ENCODE measurements around the gene BMI1.

Gene BMI1

DNA sequence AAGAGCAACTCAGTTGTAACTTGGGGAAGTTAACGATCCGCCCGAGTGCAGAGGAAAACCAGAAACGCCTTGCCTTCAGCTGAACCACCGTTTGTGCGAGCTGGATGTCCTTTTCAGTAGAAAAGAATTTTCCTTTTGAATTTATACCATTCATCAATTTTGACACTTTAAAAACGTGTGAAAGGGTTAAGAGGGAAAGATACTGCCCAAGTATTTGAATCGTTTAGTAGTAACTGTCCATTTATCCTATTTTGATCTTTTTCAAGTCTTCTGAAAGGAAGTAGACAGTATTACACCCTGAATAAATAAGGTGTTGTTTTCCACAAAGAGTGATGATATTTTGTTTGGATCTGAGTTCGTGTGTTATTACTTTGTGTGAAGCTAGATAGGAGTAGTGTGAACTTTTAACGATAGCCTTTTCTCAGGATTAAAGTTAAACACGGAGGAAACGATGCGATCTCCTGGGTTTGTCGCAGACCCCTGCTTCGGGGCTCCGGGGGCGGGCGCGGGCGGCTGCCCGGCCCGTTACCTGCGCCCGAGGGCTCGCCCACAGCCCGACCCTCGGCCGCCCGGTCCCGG, 830 bp upstream of the BMI1 start:
- TF ChIP-seq, protein P1, sequence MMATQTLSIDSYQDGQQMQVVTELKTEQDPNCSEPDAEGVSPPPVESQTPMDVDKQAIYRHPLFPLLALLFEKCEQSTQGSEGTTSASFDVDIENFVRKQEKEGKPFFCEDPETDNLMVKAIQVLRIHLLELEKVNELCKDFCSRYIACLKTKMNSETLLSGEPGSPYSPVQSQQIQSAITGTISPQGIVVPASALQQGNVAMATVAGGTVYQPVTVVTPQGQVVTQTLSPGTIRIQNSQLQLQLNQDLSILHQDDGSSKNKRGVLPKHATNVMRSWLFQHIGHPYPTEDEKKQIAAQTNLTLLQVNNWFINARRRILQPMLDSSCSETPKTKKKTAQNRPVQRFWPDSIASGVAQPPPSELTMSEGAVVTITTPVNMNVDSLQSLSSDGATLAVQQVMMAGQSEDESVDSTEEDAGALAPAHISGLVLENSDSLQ (IDR thresholded peaks at IDR 0.05) = peak; percentile 55
- TF ChIP-seq LEF1 (IDR thresholded peaks at IDR 0.05; ENCODE audit: borderline replicate concordance) (no peak), ARNT (IDR thresholded peaks at IDR 0.05) (no peak), FOXA1 (IDR thresholded peaks at IDR 0.05) (no peak)
- no peak for DNase-seq (ENCODE audit: extremely low spot score)
- ChIA-PET POLR2A (interaction anchor here (0.9 to 1.8 kb wide), 2 partner anchors 114 to 117 kb away, joined by 3 to 7 read pairs; no protein-coding TSS in a partner anchor), CTCF (no interaction called here)

DNA sequence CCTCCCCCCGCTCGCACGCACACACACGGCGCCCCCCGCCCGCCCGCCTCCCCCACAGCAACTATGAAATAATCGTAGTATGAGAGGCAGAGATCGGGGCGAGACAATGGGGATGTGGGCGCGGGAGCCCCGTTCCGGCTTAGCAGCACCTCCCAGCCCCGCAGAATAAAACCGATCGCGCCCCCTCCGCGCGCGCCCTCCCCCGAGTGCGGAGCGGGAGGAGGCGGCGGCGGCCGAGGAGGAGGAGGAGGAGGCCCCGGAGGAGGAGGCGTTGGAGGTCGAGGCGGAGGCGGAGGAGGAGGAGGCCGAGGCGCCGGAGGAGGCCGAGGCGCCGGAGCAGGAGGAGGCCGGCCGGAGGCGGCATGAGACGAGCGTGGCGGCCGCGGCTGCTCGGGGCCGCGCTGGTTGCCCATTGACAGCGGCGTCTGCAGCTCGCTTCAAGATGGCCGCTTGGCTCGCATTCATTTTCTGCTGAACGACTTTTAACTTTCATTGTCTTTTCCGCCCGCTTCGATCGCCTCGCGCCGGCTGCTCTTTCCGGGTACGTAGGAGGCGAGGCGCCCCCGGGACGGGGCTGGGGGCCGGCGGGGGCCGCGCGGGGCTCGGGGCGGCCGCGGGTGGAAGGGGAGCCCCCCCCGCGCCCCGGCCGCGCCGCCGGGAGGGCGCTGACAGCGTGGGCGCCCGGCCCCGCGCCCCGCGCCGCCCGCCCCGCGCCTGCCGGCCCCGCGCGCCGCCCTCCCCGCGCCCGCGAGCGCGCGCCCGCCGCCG, 441 bp downstream of the BMI1 start:
- peak; percentile 56 for DNase-seq (ENCODE audit: extremely low spot score)
- POLR2A ChIA-PET = interaction anchor here (0.6 to 1.6 kb wide), 5 partner anchors 11 to 318 kb away, joined by 3 to 4 read pairs (median 3); partner anchors contain the start of gene DNAJC1
- CTCF ChIA-PET = no interaction called here
- TF ChIP-seq TARDBP (IDR thresholded peaks at IDR 0.05) = no peak
- TF ChIP-seq CTBP1 (IDR thresholded peaks at IDR 0.05; ENCODE audit: borderline replicate concordance) = 0 out of 2 replicates have a peak, but pooled peaks have one; percentile 8

DNA sequence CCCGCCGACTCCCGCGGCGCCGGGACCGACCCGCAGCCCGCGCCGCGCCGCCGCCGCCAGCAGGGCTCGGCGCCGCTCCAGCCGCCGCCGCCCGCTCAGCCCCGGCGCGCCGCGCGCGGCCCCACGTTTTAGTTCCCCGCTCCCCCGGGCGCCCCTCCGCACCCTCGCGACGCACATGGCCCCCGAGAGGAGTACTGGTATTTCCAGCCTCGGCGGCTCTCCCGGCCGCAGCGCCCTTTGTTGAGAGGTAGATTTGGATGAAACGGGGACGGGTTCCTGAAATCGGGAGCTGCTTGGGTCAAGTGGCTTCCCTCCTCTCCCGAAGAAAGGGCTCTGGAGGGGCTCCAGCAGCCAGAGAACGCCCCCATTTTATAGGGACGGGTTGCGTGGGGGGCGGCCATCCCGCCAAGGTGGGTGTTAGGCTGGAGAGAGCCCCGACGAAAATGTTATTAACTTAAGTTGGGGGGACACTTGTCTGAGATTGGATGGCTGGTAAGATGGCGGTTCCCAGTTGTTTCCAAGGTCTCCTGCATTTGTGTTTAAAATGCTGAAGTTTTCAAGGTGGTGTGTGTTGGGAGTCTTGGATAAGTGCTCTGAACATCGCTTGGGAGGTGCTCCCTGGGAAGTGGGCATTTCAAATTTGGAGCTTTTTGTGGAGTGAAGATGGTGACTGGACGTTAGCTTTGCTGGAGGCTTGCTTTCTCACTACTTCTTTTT, 1.2 kb downstream of the BMI1 start:
- peak; percentile 16 for DNase-seq (ENCODE audit: extremely low spot score)
- TF ChIP-seq LEF1 (IDR thresholded peaks at IDR 0.05; ENCODE audit: borderline replicate concordance) (no peak), SUZ12 (IDR thresholded peaks at IDR 0.05) (peak; percentile 71)
- ChIA-PET CTCF (no interaction called here), POLR2A (interaction anchor here (0.8 to 1.7 kb wide), 5 partner anchors 17 to 334 kb away, joined by 3 to 7 read pairs (median 4); no protein-coding TSS in a partner anchor)

GRCh38 chr10:22322641-22323160, 1.8 kb downstream of the BMI1 start:
- CTCF ChIA-PET = no interaction called here
- TF ChIP-seq ZNF384 (IDR thresholded peaks at IDR 0.05) = no peak
- peak; percentile 12; the same call in 1 of the 2 replicates for TF ChIP-seq CTBP1 (IDR thresholded peaks at IDR 0.05; ENCODE audit: borderline replicate concordance)
- TF ChIP-seq, protein P1 (IDR thresholded peaks at IDR 0.05) = peak; percentile 64
- no peak for DNase-seq (ENCODE audit: extremely low spot score)
- POLR2A ChIA-PET = interaction anchor here (0.8 to 1.9 kb wide), 7 partner anchors 16 to 335 kb away, joined by 3 to 7 read pairs (median 4); no protein-coding TSS in a partner anchor

DNA sequence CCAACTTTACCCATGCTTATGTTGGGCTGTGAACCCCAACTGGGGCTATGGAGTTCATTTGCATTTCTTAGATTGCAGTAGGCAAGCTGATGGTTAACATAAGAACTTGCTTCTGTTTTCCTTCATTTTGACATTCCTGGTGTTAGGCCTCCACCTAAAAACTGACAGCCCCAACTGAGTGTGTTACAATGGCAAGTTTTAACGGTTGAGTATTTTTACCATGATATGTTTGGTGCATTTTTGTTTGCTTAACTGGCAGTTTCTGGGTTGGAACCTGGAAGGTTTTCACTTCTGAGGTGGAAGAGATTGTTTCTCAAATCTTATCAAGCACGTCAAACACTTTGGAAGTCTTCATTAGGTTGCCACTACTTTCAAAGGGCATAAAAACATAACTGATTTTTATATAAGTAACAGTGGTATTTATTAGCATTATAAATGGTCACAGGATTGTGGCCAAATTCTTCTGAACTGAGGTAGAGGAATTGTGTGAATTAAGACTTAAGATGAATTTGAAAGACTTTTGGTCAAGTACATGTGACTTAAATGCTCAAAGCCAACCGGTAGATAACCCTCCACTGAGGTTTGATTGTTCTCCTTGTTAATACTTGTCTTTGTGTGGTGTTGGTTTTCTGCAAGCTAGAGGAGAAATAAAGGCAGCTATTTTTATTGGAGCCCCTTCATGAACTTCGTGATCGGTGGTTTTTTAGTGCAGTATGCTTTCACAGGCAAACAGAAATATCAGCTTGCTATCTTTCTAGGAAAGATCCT, 2.8 kb downstream of the BMI1 start:
- no peak for TF ChIP-seq TARDBP (IDR thresholded peaks at IDR 0.05)
- TF ChIP-seq, protein P1 (IDR thresholded peaks at IDR 0.05) = peak; percentile 36; the same call in 1 of the 2 replicates
- DNase-seq (ENCODE audit: extremely low spot score) = no peak
- POLR2A ChIA-PET = interaction anchor here (1.0 to 1.9 kb wide), 7 partner anchors 8 to 231 kb away, joined by 3 to 8 read pairs (median 5); partner anchors contain the start of gene COMMD3
- CTCF ChIA-PET = no interaction called here

DNA sequence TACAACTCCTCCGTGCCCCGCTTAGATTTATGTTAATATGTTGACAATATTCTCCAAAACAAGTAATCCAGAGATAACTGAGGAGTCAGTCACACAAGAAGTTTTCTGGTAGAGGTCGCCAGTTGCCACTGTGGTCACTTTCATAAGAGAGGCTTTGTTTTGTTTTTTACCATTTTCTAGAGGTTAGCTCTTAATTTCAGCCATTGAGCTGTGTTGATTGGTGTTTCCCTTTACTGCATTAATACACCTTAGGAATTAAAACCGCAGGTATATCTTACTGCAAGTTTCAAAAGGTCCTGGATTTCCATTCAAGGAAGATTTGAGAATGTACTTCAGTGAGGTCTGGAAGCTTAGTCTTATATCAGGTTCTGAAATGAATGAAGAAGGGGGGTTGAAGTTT, 3.5 kb downstream of the BMI1 start:
- TF ChIP-seq HDGF (IDR thresholded peaks at IDR 0.05; ENCODE audit: borderline replicate concordance) (no peak), ARNT (IDR thresholded peaks at IDR 0.05) (no peak), SP1 (IDR thresholded peaks at IDR 0.05) (no peak), ELF4 (IDR thresholded peaks at IDR 0.05) (no peak), FOXK2 (IDR thresholded peaks at IDR 0.05) (no peak), SUZ12 (IDR thresholded peaks at IDR 0.05) (no peak), TARDBP (IDR thresholded peaks at IDR 0.05) (no peak), BHLHE40 (IDR thresholded peaks at IDR 0.05; ENCODE audit: borderline replicate concordance) (no peak), FOXM1 (IDR thresholded peaks at IDR 0.05; ENCODE audit: borderline replicate concordance) (no peak), LEF1 (IDR thresholded peaks at IDR 0.05; ENCODE audit: borderline replicate concordance) (no peak), ZNF384 (IDR thresholded peaks at IDR 0.05) (no peak), FOXA1 (IDR thresholded peaks at IDR 0.05) (no peak), L3MBTL2 (conservative IDR thresholded peaks at IDR 0.05) (no peak), CTBP1 (IDR thresholded peaks at IDR 0.05; ENCODE audit: borderline replicate concordance) (no peak), NFRKB (IDR thresholded peaks at IDR 0.05) (no peak)
- TF ChIP-seq, protein P1 (IDR thresholded peaks at IDR 0.05) = no peak
- POLR2A ChIA-PET = interaction anchor here (1.0 to 1.9 kb wide), 5 partner anchors 8 to 230 kb away, joined by 4 to 8 read pairs (median 6); partner anchors contain the start of gene COMMD3
- no peak for DNase-seq (ENCODE audit: extremely low spot score)
- CTCF ChIA-PET = interaction anchor here (0.5 kb wide), 1 partner anchor 193 kb away, joined by 3 read pairs; no protein-coding TSS in a partner anchor

Data from HEK293T (cell line).